BE2C (cell line): ENCODE data around the gene EEPD1.

ENCODE experiments used
- DNase-seq: peaks from one replicate; pipeline ENCODE4 v3.0.0-alpha.2; 2020
- H3K27me3 ChIP-seq: fragments of 250-450 bp; sonication (Bioruptor Pico); 2 replicates; pipeline ENCODE4 v1.5.1; 2020; ENCODE audit warnings: mild to moderate bottlenecking
- H3K36me3 ChIP-seq: fragments of 250-450 bp; sonication (Bioruptor Pico); 2 replicates; pipeline ENCODE4 v1.5.1; 2020; ENCODE audit warnings: mild to moderate bottlenecking
- H3K4me1 ChIP-seq: fragments of 250-450 bp; sonication (Bioruptor Pico); 2 replicates; pipeline ENCODE4 v1.5.1; 2020
- H3K4me3 ChIP-seq: 2 replicates; pipeline ENCODE4 v1.5.1; 2011; ENCODE audit warnings: low read depth, low read length
- H3K9me3 ChIP-seq: fragments of 250-450 bp; sonication (Bioruptor Pico); 2 replicates; pipeline ENCODE4 v1.5.1; 2020
- CTCF ChIP-seq: IDR thresholded peaks from 2 replicates; pipeline ENCODE4 v1.5.1; 2012; ENCODE audit warnings: mild to moderate bottlenecking, low read depth, low read length

EEPD1 gene

GRCh38 chr7:36311539-36311938 lies 158.5 kb downstream of the EEPD1 start:
- no peak for TF ChIP-seq CTCF
- Histone ChIP-seq H3K27me3 (no peaks in the 10 kb centered on the region), H3K4me3 (no peak overlapping the region), H3K4me1 (peaks cover 10% of the 10 kb centered on the region), H3K9me3 (no peaks in the 10 kb centered on the region), H3K36me3 (no peaks in the 10 kb centered on the region)
- no peak for DNase-seq

GRCh38 chr7:36312064-36312914 lies 159.2 kb downstream of the EEPD1 start:
- H3K36me3 ChIP-seq = no peaks in the 10 kb centered on the region
- no peak for TF ChIP-seq CTCF
- no peak overlapping the region for H3K4me3 ChIP-seq
- DNase-seq = no peak
- H3K4me1 ChIP-seq = peaks cover 12% of the 10 kb centered on the region
- H3K9me3 ChIP-seq = no peaks in the 10 kb centered on the region
- no peaks in the 10 kb centered on the region for H3K27me3 ChIP-seq

GRCh38 chr7:36312915-36313334 lies 159.9 kb downstream of the EEPD1 start:
- no peak overlapping the region for H3K4me3 ChIP-seq
- no peaks in the 10 kb centered on the region for H3K9me3 ChIP-seq
- H3K4me1 ChIP-seq = peaks cover 15% of the 10 kb centered on the region
- no peak for DNase-seq
- no peaks in the 10 kb centered on the region for H3K27me3 ChIP-seq
- no peaks in the 10 kb centered on the region for H3K36me3 ChIP-seq
- no peak for TF ChIP-seq CTCF

GRCh38 chr7:36313607-36314006 lies 160.6 kb downstream of the EEPD1 start:
- H3K4me1 ChIP-seq = peaks cover 15% of the 10 kb centered on the region
- DNase-seq = no peak
- H3K4me3 ChIP-seq = no peak overlapping the region
- H3K9me3 ChIP-seq = no peaks in the 10 kb centered on the region
- H3K27me3 ChIP-seq = no peaks in the 10 kb centered on the region
- H3K36me3 ChIP-seq = no peaks in the 10 kb centered on the region
- TF ChIP-seq CTCF = no peak

- H3K9me3 ChIP-seq = no peaks in the 10 kb centered on the region
- H3K4me3 ChIP-seq = no peak overlapping the region
- DNase-seq = no peak
- H3K36me3 ChIP-seq = no peaks in the 10 kb centered on the region
- peaks cover 15% of the 10 kb centered on the region for H3K4me1 ChIP-seq
- no peak for TF ChIP-seq CTCF
- H3K27me3 ChIP-seq = no peaks in the 10 kb centered on the region
Measured at GRCh38 chr7:36314491-36314890, 161.4 kb downstream of the EEPD1 start.

GRCh38 chr7:36315309-36315944 lies 162.4 kb downstream of the EEPD1 start:
- peaks cover 15% of the 10 kb centered on the region for H3K4me1 ChIP-seq
- no peaks in the 10 kb centered on the region for H3K27me3 ChIP-seq
- DNase-seq = peak; percentile 40
- no peaks in the 10 kb centered on the region for H3K9me3 ChIP-seq
- H3K4me3 ChIP-seq = peak overlapping the region; percentile 54
- H3K36me3 ChIP-seq = no peaks in the 10 kb centered on the region
- no peak for TF ChIP-seq CTCF
